ENCODE data around the gene CACNG4. TPM values are rescaled to one million over a fixed set of nuclear protein-coding genes. Genes with fewer than 3 reads are reported as not detected.
A peak's percentile ranks its signal among the peaks of the same experiment; 100 is the strongest.

CACNG4 gene
- total and polyA plus RNA-seq, 2 donors from 2014 or later, result 0.26 to 0.31 TPM

DNA sequence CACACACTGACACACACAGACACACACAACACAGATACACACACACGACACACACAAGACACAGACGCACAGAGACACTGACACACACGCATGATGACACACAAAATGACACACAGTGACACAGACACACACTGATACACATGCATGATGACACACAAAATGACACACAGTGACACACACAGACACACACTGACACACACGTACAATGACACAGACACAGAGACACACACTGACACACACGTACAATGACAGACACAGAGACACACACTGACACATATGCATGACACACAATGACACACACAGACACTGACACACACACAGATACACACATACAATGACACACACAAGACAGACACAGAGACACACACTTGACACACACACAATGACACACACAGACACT lies 90.1 kb downstream of the CACNG4 start:
- Histone ChIP-seq H3K36me3 (ENCODE audit: control insufficient read depth in 2 of 3, insufficient read depth in 3 of 3, low read length in 3 of 3) (no peaks in the 10 kb centered on the region), H3K27me3 (ENCODE audit: control insufficient read depth, insufficient read depth, low read length) (no peaks in the 10 kb centered on the region), H3K9me3 (ENCODE audit: control insufficient read depth in 2 of 3, insufficient read depth in 1 of 3, low read length in 3 of 3) (peaks cover 0 to 3% (median 0%) of the 10 kb centered on the region in 3 donors), H3K4me3 (ENCODE audit: low read length in 3 of 3) (no peak overlapping the region), H3K9ac (ENCODE audit: low read length in 3 of 3) (no peak overlapping the region), H3K4me1 (ENCODE audit: control insufficient read depth in 2 of 3, insufficient read depth in 2 of 3, low read depth in 1 of 3, low read length in 3 of 3) (no peaks in the 10 kb centered on the region), H3K27ac (ENCODE audit: low read depth in 2 of 2, low read length in 2 of 2) (no peak overlapping the region)
- no peak for FAIRE-seq
- DNase-seq, result no peak
- intact Hi-C loops (cut with DNase I), result no loop called here
- no peak for TF ChIP-seq CTCF (IDR thresholded peaks at IDR 0.05; ENCODE audit: borderline replicate concordance, extremely low read depth, insufficient read depth)

GRCh38 chr17:67055041-67055443 lies 90.5 kb downstream of the CACNG4 start:
- FAIRE-seq, result no peak
- no peak for TF ChIP-seq CTCF (IDR thresholded peaks at IDR 0.05; ENCODE audit: borderline replicate concordance, extremely low read depth, insufficient read depth)
- intact Hi-C loops (cut with DNase I), result no loop called here

GRCh38 chr17:67055811-67056745 lies 91.6 kb downstream of the CACNG4 start:
- Histone ChIP-seq H3K9me3 (ENCODE audit: control insufficient read depth in 2 of 3, insufficient read depth in 1 of 3, low read length in 3 of 3) (peaks cover 0 to 3% (median 0%) of the 10 kb centered on the region in 3 donors), H3K4me1 (ENCODE audit: control insufficient read depth in 2 of 3, insufficient read depth in 2 of 3, low read depth in 1 of 3, low read length in 3 of 3) (no peaks in the 10 kb centered on the region), H3K36me3 (ENCODE audit: control insufficient read depth in 2 of 3, insufficient read depth in 3 of 3, low read length in 3 of 3) (no peaks in the 10 kb centered on the region), H3K27ac (ENCODE audit: low read depth in 2 of 2, low read length in 2 of 2) (no peak overlapping the region), H3K4me3 (ENCODE audit: low read length in 3 of 3) (no peak overlapping the region), H3K27me3 (ENCODE audit: control insufficient read depth, insufficient read depth, low read length) (no peaks in the 10 kb centered on the region), H3K9ac (ENCODE audit: low read length in 3 of 3) (no peak overlapping the region)
- no peak for DNase-seq
- intact Hi-C loops (cut with DNase I), result no loop called here
- no peak for FAIRE-seq
- TF ChIP-seq CTCF (IDR thresholded peaks at IDR 0.05; ENCODE audit: borderline replicate concordance, extremely low read depth, insufficient read depth), result no peak

More at GRCh38 chr17:67055041-67055443, 90.5 kb downstream of the CACNG4 start:
- Histone ChIP-seq H3K27me3 (ENCODE audit: control insufficient read depth, insufficient read depth, low read length) (no peaks in the 10 kb centered on the region), H3K27ac (ENCODE audit: low read depth in 2 of 2, low read length in 2 of 2) (no peak overlapping the region), H3K9ac (ENCODE audit: low read length in 3 of 3) (no peak overlapping the region), H3K36me3 (ENCODE audit: control insufficient read depth in 2 of 3, insufficient read depth in 3 of 3, low read length in 3 of 3) (no peaks in the 10 kb centered on the region), H3K4me1 (ENCODE audit: control insufficient read depth in 2 of 3, insufficient read depth in 2 of 3, low read depth in 1 of 3, low read length in 3 of 3) (no peaks in the 10 kb centered on the region), H3K4me3 (ENCODE audit: low read length in 3 of 3) (no peak overlapping the region), H3K9me3 (ENCODE audit: control insufficient read depth in 2 of 3, insufficient read depth in 1 of 3, low read length in 3 of 3) (peaks cover 0 to 3% (median 0%) of the 10 kb centered on the region in 3 donors)
- DNase-seq, result peak in 1 of 5 donors; percentile 13
